Measurements from ENCODE around the gene CCL15. TPM values are rescaled to one million over a fixed set of nuclear protein-coding genes. Genes with fewer than 3 reads are reported as not detected.

The CCL15 gene
- total RNA-seq, 4 donors from 2014 or later, result not detected

DNA sequence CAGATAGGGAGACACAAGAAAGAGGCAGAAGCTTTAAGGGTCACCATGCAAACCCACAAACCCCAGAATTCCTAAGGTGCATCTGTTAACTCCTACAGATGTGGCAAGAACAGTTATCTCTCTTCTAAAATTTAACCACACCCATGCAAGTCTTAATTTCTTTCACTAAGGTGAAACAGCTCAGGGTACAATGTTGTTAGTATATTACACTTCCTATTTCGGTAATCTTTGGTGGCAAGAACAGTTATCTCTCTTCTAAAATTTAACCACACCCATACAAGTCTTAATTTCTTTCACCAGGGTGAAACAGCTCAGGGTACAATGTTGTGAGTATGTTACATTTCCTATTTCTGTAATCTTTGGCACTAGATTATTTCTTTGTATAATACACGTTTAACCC, 9.8 kb upstream of the CCL15 start:
- 72 to 85% methylated on average over 2 of the region's 2 CpGs for whole genome bisulfite sequencing, 2 donors
- TF ChIP-seq, protein P1, sequence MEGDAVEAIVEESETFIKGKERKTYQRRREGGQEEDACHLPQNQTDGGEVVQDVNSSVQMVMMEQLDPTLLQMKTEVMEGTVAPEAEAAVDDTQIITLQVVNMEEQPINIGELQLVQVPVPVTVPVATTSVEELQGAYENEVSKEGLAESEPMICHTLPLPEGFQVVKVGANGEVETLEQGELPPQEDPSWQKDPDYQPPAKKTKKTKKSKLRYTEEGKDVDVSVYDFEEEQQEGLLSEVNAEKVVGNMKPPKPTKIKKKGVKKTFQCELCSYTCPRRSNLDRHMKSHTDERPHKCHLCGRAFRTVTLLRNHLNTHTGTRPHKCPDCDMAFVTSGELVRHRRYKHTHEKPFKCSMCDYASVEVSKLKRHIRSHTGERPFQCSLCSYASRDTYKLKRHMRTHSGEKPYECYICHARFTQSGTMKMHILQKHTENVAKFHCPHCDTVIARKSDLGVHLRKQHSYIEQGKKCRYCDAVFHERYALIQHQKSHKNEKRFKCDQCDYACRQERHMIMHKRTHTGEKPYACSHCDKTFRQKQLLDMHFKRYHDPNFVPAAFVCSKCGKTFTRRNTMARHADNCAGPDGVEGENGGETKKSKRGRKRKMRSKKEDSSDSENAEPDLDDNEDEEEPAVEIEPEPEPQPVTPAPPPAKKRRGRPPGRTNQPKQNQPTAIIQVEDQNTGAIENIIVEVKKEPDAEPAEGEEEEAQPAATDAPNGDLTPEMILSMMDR (IDR thresholded peaks at IDR 0.05), result no peak
- TF ChIP-seq POLR2A (IDR thresholded peaks at IDR 0.05), result no peak
- intact Hi-C loops (cut with DNase I; ENCODE audit: low total_unique reads), result no loop called here
- H3K4me3 ChIP-seq (ENCODE audit: low read depth, poor library complexity, severe bottlenecking), result no peak overlapping the region
- no peak for DNase-seq (ENCODE audit: low spot score in 2 of 2)

DNA sequence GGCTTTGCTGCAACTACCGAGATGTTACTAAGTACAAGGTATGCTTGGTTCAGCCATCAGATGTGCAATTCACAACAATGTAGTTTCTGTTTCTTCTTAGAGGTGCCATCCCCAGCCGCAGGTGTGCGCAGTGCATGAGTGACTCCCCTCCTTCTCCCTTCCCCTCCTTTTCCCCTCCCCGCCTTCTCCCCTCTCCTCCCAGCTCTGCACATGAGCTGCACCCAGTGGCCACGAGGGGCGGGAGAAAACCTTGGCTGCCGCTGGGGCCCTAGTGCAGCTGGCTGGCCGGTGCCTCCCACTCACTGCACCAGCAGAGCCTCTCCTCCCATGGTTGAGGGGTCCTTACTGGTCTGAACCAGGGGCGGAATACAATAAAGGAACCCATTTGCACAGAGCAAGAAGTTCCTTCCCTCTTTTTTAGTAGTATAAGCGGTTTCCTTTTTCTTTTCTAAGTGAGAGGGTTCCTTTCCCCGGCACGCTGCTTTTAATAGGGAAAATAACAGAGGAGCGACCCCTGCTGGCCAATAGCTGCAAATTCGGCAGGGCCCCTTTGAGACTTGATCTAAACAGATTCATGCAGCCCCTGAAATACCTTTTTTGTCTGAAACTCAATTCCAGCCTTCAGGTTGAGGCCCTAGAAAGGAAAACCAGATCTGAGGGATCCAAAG, 7.8 kb upstream of the CCL15 start:
- WGBS, 2 donors, result 80 to 83% methylated on average over 14 of the region's 14 CpGs
- H3K4me3 ChIP-seq (ENCODE audit: low read depth, poor library complexity, severe bottlenecking), result no peak overlapping the region
- no peak for TF ChIP-seq POLR2A (IDR thresholded peaks at IDR 0.05)
- TF ChIP-seq, protein P1 (IDR thresholded peaks at IDR 0.05), result no peak
- intact Hi-C loops (cut with DNase I; ENCODE audit: low total_unique reads), result no loop called here
- DNase-seq (ENCODE audit: low spot score in 2 of 2), result no peak

DNA sequence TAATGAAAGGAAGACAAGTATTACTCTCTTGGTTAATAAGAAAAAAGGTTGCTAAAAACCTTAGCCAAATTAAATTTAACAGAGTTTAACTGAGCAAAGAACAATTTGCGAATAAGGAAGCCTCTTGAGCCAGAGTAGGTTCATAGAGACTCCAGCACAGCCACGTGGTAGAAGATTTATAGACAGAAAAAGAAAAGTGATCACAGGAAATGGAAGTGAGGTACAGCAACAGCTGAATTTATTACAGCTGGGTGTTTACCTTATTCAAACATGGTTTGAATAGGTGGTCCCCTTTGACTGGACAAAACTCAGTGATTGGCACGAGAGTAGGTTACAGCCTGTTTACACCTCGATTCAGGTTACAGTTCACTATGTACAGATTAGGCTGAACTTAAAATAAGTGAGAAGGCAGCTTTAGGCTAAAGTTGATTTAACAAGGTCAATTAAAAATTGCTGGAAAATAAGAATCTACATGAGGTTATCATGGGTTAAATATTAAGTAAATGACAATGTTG, 3.3 kb upstream of the CCL15 start:
- WGBS, 2 donors, result 43 to 44% methylated on average over 4 of the region's 4 CpGs
- intact Hi-C loops (cut with DNase I; ENCODE audit: low total_unique reads), result no loop called here
- H3K4me3 ChIP-seq (ENCODE audit: low read depth, poor library complexity, severe bottlenecking), result no peak overlapping the region
- DNase-seq (ENCODE audit: low spot score in 2 of 2), result no peak
- TF ChIP-seq, protein P1 (IDR thresholded peaks at IDR 0.05), result no peak
- no peak for TF ChIP-seq POLR2A (IDR thresholded peaks at IDR 0.05)

DNA sequence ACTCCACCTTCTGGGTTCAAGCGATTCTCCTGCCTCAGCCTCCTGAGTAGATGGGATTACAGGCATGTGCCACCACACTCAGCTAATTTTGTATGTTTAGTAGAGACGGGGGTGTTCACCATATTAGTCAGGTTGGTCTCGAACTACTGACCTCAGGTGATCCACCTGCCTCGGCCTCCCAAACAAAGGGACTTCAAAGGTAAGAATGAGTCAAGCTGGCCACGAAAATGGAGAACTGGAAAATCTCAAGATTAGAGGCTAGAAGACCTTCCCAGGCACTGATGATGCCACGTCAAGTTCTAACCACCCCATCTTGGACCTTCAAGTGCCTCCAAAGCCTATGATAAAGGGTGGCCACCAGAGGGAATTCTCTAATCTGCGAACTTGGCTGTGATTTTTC, 1.3 kb upstream of the CCL15 start:
- intact Hi-C loops (cut with DNase I; ENCODE audit: low total_unique reads), result no loop called here
- no peak overlapping the region for H3K4me3 ChIP-seq (ENCODE audit: low read depth, poor library complexity, severe bottlenecking)
- WGBS, 2 donors, result 86 to 87% methylated on average over 7 of the region's 7 CpGs
- no peak for TF ChIP-seq POLR2A (IDR thresholded peaks at IDR 0.05)
- TF ChIP-seq, protein P1 (IDR thresholded peaks at IDR 0.05), result no peak
- DNase-seq (ENCODE audit: low spot score in 2 of 2), result peak in 1 of 2 donors; percentile 58

DNA sequence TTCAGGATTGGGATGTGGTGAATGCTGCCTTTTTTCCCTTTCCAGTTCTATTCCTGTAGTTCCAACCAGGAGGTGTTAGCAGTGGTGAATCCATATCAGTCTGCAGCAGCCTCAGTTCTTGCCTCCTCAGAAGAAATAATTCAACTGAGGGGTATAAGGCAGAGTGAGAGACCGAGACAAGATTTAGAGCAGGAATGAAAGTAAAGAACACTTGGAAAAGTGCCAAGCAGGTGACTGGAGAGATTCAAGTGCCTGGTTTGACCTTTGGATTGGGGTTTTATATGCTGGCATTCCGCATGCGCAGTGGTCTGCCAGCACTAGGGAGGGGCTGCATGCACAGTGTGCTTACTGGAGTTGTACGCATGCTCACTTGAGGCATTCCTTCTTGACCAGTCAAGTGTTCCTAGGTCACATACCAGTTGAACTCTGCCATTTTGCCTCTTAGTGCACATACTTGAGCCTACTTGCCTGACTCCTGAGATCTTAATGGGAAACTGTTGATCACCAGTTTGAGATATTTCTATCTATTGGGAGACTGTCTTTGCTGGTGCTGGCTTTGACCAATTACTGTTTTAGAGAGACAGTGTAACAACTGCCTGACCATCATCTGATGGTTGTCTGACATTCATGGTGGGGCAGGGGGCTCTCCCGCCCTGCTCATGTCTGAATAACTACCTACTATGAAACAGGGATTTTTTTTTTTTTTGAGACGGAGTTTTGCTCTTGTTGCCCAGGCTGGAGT, 680 bp upstream of the CCL15 start:
- WGBS, 2 donors, result 76 to 80% methylated on average over 6 of the region's 6 CpGs
- no peak overlapping the region for H3K4me3 ChIP-seq (ENCODE audit: low read depth, poor library complexity, severe bottlenecking)
- intact Hi-C loops (cut with DNase I; ENCODE audit: low total_unique reads), result no loop called here
- DNase-seq (ENCODE audit: low spot score in 2 of 2), result peak in 1 of 2 donors; percentile 6
- TF ChIP-seq POLR2A (IDR thresholded peaks at IDR 0.05), result no peak
- TF ChIP-seq, protein P1 (IDR thresholded peaks at IDR 0.05), result no peak
